Omental fat pad (tissue), 4 donors: ENCODE measurements around the gene TRIP13. TPM values are rescaled to one million over a fixed set of nuclear protein-coding genes. Genes with fewer than 3 reads are reported as not detected.

Source experiments
- ATAC-seq: fragments of 150-250 bp; one replicate; pipeline ENCODE4 v1.9.1; 2016; ENCODE audit warnings: mild to moderate bottlenecking, moderate library complexity; ENCODE audit not compliant: low FRiP score
- DNase-seq: peaks from one replicate; pipeline ENCODE4 v3.0.0-alpha.2; 2019; ENCODE audit warnings: low spot score
- CTCF ChIP-seq, 3 donors: fragments of 450-650 bp; IDR thresholded peaks; one replicate each; pipeline ENCODE4 v1.5.1; 2016 to 2017; ENCODE audit warnings: antibody characterized with exemption in 3 of 3, mild to moderate bottlenecking in 3 of 3, moderate library complexity in 2 of 3
- total RNA-seq, 4 donors: library from RNA; depleted of rRNA; stranded (reverse); fragments of >200 nt; gene quantifications; one replicate each; pipeline ENCODE4 v1.1.0, GENCODE V29; 2016

Gene TRIP13
- total RNA-seq, 4 donors from 2014 or later, result 0.79 to 3.0 (median 0.93) TPM

DNA sequence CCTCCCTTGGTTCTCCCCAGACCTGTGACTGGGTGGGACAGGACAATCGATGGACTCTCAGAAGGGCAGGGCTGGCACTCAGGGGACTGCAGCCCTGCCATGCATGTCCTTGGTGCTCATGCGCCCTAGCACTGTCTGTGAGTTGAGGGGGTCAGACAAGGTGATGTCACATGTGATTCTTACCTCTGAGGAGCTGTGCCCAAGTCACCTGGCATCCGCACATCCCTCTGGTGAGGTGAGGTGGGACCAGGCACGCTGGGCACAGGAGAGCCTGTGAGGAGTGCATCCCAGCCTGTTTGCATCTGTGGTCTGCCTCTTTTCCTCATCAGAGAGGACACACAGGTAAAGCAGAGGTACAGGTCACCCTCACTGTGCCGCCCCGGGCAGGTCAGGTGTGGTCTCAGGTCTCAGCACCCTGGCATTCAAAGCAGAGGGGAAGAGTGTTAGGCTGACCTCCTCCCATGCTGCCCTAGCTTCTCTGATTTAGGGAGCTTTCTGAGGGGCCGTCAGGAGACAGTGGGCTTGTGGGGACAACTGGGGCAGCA, 14.8 kb downstream of the TRIP13 start:
- ATAC-seq, result no peak
- TF ChIP-seq CTCF (IDR thresholded peaks at IDR 0.05), result no peak

DNA sequence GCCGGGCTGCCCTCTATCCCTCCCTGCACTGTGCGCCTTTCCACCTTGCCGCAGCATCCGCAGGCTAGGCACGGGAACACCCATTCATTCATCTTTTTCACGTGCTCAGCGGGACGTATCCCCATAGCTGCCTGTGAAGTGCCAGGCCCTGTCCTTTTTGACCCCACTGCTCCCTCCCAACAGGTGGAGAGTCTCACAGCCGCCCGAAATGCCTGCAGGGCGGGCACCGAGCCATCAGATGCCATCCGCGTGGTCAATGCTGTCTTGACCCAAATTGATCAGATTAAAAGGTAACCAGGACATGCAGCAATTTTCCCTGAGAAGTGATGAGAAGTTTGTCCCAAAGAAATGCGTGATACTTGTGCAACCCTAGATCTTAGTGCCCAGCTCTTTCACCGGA, 15.5 kb downstream of the TRIP13 start:
- DNase-seq (no peak), ATAC-seq (no peak)
- TF ChIP-seq CTCF (IDR thresholded peaks at IDR 0.05), result no peak

More for the DNA sequence above, 14.8 kb downstream of the TRIP13 start:
- DNase-seq, result no peak

DNA sequence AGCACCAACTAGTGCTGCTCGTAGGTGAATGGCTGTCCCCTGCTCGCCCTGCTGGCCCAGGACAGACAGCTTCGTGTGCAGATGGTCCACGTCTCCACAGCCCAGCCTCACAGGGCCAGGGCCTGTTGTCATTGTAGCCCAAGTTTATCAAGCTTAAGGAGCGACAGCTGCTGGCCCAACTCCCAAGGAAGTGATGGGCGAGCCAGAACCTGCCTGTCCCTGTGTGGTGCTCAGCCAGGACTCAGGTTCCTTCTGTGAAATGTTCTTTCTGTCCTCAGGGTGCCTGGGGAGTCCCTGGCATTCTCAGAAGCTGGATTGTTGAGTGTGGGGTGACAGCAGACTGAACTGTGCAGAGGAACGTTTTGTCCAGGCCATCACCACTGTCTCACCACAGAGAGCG, 16.4 kb downstream of the TRIP13 start:
- ATAC-seq, result no peak

GRCh38 chr5:909994-910768, 17.5 kb downstream of the TRIP13 start:
- DNase-seq, result no peak
- TF ChIP-seq CTCF (IDR thresholded peaks at IDR 0.05), result no peak
- no peak for ATAC-seq

More for the DNA sequence above, 16.4 kb downstream of the TRIP13 start:
- TF ChIP-seq CTCF (IDR thresholded peaks at IDR 0.05), result no peak
- DNase-seq, result no peak

- ATAC-seq (no peak), DNase-seq (no peak)
- TF ChIP-seq CTCF (IDR thresholded peaks at IDR 0.05), result no peak
These were observed 18.1 kb downstream of the TRIP13 start for GRCh38 chr5:910769-911160.

DNA sequence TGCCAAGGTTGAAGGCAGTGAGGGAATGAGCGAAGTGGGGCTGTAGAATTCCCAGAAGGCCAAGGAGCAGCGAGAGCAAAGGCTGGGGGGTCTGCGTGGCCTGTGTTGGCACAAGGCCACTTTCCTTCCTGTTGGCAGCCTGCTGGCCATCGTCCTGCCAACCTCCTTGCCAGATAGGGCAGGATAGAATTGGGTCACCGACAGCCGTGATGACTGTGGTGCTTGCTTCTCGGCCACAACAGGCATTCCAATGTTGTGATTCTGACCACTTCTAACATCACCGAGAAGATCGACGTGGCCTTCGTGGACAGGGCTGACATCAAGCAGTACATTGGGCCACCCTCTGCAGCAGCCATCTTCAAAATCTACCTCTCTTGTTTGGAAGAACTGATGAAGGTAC, 18.9 kb downstream of the TRIP13 start:
- ATAC-seq, result no peak
- no peak for DNase-seq

More for the DNA sequence above, 18.9 kb downstream of the TRIP13 start:
- TF ChIP-seq CTCF (IDR thresholded peaks at IDR 0.05), result no peak
